NCI-H82 treated with DMSO at 0.1 percent for 48 hours (cell line): ENCODE results near the gene ATAD3B.
"Not testable (repeated sequence)": the region's sequence is repeated elsewhere in the genome, so short reads cannot be mapped to it uniquely, and the experiment has no call there.

Experiments used
- DNase-seq: peaks from one replicate; lab custom pipeline; 2025; ENCODE audit not compliant: unreplicated experiment; lab: John Stamatoyannopoulos, UW

The ATAD3B gene

DNA sequence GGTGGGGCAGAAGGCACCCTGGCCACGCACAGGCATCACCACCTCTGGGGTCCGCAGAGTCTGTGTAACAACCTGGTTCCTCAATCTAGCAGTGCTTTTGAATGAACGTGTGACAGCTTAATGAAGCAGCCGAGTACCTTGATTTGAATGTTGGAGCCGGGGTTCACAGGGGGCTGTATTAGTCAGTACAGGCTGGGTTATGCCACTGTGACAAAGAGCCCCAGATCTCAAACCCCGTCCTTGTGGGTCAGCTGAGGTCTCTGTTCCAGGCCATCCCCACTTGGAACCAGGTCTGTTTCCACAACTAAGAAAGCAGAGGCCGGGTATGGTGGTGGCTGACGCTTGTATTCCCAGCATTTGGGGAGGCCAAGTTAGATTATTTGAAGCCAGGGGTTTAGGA lies 58.4 kb downstream of the ATAD3B start:
- no peak for DNase-seq

DNA sequence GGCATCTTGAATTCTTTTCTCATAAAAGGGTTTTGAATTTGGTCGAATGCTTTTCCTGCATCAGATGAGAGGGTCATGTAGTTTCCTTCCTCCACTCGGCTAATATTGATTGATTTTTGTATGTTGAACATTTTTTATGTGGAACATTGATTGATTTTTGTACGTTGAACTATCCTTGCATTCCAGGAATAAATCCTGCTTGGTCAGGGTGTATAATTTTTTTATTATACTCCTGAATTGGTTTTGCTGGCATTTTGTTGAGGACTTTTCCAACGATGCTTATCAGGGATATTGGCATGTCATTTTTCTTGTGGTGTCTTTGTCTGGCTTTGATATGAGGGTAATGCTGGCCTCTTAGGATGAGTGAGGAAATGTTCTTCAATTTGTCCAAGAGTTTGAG lies 60.4 kb downstream of the ATAD3B start:
- no peak for DNase-seq

DNA sequence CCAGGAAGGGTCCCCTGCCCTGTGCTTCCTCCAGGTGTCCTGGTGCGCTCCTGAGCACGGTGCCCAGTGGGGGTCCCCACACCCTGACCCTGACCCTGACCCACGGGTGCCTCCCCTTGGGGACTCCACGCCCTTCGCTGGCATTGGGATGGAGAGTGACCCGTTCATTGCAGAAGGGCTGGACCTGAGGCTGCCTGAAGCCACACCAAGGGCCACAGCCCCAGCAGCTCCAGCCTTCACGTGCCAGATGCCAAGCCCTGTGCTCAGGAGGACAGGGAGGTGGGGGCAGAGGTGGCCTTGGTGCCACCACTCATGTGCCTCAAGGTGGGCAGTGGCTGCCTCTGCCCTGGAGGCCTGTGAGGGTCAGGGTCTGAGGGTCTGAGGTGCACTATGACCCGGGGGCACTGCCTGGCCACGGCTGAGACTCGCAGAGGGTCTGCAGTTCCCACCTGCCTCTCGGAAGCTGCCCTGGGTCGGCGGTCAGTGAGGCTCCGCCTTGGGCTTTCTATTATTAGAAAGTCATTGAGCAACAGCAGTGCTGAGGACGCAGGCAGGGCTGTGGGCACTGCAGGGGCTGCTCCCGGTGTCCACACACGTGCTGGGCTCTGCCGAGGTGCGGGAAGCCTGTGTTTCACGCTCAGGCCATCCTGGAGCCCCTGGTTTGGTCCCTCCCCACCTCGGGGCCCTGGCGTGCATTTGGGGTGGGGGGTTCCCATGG lies 61.8 kb downstream of the ATAD3B start:
- DNase-seq = not testable (repeated sequence)

DNA sequence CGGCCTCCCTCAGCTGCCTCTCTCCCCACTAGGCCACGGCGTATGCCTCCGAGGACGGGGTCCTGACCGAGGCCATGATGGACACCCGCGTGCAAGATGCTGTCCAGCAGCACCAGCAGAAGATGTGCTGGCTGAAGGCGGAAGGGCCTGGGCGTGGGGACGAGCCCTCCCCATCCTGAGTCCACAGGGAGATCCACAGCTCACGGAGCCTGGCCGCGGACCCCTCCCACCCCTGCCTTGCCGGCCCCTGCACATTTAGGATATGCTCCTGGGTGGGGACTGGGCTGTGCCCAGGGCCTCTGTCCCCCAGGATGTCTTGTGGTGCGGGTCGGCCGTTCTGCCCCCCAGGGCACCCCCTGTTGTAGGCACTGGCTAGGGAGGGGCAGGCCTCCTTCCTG lies 62.3 kb downstream of the ATAD3B start:
- DNase-seq = not testable (repeated sequence)

DNA sequence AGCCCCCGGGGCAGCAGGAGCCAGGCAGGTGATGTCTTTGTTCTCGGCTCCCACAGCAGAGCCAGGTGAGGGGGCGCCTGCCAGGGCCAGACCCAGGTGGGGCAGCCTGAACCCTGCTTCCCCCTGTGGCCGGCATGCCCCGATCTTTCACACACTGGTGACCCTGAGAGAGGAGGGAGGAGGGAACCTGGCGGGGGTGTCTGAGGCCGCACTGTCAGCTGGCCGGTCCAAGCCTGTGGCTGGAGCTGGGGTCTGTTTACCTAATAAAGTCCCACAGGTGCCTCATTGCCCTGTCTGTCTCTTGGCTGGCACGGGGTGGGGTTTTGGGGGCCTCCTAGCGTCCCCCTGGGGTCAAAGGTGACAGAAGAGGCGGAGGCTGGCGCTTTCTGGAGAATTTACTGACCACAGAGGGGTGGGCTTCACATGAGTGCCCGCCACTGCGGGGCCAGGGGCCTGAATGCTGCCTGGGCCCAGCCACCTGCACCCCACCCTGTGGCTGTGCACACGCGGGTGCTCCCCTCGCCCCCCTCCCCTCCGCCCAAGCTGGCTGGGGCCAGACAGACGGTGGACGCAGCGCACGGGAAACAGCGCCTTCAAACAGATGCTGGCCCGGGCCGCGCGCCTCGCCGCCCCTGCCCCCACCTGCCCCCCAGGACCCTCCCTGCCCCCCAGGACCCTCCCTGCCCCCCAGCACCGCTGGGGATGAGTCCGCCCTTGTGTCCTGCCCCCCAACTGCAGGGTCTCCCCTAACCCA lies 63.0 kb downstream of the ATAD3B start:
- DNase-seq = no peak

DNA sequence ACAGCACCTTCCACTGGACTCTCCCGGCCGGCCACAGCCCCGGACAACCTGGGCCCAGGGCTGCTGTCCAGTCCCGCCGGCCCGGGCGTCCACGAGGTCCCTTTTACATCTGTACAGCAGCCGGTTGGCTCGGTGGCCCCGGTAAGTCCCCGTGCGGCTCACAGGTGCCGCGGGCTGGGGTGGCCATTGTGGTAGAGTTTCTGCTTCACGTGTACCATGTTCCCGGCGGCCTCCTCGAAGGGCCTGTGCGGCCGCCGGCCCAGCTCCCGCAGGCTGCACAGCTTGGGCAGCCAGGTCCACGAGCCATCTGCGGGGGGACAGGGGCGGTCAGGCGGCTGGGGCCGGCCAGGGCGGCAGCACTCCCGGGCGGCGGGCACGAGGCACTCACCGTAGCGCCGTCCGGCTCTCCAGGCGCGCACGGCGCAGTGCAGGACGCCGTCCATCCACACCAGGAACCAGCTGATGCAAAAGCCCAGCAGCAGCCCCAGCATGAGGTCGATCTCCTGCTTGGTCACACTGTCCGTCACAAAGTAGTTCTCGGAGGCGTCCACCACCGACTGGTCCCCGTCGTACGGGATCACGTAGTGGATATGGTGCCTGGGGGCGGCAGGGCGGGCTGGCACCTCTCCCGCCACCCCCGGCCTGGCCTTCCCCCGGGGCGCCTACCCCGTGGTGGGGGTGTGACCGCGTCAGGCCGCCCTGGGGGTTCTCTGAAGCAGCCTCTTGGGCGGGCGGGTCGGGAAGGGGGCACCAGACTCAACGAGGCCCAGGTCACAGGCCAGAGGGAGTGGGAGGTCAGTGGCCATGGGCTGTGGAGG lies 63.8 kb downstream of the ATAD3B start:
- DNase-seq = no peak

DNA sequence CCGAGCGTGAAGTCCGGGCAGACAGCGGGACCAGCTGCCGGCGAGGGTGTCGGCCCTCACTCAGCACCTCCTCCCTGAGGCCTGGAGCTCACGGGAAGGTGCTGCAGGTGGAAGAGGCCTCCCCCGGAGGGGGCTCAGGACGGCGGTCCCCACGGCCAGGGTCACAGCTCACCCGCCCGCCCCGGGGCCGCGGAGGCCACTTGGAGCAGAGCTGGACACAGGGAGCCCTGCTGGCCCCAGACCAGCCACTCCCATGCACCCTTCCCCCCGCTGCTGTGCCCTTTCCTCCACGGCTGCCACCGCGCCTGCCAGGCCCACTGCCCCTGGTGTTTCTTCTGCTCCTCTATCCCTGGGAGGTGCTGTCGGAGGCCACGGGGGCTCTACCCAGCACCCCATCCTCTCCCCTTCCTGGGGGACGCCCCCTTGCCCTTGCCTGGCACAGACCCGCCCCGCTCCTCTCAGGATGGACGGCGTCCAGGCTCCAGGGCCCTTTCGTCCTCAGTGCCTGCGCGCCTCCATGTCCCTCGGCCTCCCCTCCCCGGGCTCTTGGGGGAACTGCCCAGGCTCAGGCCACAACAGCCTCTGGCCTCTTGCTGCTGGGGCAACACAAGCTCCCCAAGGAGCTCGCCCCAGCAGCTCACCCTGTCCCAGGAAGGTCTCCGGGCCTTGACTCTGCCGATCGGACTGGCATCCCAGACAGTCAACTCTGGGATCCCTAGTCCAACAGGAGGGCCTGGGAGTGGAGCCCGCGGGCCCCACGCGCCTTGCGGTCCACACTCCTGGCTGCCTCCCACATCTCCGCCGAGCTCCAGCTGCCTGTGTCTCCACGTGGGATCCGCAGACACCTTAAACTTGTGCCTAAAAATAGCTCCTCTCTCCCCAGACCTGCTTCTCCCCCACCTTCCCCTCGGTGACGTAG lies 64.7 kb downstream of the ATAD3B start:
- DNase-seq = no peak

DNA sequence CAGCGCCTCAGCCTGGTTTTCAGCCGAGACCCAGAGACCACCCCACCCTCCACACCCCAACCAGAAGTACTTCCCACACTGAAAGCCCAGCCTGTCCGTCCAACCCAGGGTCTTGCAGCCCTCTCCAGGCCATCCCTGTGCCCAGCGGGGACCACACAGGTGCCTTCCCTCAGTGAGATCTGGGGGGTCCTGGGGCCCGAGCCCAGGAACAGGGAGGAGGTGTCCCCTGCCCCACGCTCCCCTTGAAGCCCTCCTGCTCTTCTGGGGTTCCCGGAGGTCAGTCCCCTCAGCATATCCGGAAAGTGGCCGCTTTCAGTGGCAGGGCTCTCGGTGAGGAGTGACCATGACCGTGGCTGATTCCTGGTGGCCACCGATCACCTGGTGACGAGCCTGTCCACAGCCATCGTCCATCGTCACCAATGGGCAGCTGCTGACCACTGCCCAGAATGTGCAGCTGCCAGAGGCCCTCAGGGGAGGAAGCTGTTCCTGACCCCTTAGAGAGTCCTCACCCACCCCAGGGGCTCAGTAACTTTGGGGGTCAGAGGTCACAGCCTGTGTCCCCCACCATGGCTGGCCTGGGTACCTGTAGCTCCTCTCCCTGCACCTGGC lies 65.5 kb downstream of the ATAD3B start:
- no peak for DNase-seq

DNA sequence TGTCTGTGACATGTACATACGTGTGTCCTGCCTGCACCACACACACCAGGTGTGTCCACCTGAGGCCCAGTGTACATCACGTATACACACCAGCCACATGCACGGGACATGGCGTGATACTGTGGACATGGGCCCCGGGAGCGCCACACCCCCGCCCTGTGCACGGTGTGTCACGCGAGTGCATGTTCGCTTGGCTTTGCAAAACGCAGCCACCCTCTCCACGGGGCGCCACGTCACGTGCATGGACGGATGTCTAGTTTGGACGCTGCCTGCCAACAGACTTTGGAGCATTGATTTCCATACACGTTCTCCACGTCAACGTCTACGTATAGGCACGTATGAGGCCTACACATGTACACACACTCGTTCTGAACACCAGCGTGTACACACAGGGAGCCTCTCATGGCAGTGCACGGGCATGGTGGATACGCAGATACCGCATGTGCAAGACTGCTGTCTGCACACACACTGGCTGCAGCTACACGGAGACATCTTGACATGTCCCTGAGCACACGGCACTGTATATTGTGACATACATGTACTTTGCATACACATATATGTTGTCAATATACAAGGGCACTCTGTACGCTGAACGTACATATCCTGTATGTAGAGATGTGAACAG lies 66.2 kb downstream of the ATAD3B start:
- no peak for DNase-seq

DNA sequence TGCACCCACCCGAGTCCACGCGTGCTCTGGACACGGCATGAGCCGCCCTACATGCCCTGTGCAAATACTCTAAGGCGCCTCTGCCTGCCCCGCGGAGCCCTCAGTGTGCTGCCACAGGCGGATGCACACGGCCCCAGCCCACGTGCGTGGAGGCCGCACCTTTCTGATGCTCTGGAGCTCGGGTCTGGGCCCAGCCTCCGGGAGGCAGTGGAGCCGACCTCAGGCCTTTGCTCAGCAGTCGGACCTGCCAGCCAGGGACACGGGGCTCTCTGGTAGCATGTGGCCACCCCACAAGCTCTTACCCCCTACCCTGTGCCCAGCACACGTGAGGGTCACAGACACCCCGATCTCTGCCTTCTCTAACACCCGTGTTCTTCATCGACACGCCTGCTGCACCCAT lies 66.8 kb downstream of the ATAD3B start:
- DNase-seq = no peak

DNA sequence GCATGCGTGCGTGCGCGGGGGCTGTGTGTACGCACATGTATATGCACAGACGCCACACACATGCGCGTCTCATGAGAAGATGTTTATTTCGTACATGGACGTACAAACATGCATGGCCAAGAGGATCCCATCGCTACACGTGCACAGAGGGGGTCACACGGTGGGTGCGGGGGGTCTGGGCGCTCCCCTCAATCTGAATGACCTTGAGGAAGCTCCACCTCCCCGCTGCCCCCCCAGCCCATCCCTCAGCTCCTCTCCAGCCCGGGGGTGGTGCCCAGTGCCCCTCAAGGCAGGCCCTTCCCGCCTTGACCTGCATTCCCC lies 67.4 kb downstream of the ATAD3B start:
- no peak for DNase-seq

DNA sequence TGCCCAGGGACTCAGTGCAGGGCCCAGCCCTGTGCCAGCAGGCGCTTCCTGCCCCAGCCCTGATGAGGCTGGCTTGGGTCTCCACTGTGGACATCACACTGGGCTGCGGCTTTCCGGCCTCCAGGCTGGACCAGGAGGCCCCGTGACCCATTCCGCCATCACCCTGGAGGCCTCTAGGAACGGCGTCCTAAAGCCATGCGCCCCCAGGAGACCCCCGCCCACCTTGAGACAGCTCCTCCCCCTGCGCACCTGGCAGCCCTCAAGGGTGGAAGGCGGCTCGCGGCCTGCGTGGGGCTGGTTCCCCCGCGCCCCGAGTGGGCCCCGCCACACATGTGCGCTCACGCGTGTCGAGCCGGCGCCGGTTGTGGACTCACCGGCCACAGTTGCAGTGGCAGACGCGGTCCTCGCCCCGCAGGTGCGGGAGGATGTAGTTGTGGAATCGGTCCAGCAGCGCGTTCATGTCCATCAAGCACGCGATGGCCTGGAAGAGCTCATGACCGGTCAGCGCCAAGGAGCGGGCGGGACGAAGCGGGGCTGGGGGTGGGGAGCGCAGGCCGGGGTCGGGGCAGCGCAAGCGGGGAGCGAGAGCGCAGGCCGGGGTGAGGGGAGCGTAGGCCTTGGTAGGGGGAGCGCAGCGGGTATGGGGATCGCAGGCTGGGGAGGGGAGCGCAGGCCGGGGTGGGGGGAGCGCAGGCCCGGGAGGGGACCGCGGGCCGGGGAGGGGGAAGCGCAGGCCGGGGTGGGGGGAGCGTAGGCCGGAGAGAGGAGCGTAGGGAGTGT lies 67.9 kb downstream of the ATAD3B start:
- DNase-seq = no peak

DNA sequence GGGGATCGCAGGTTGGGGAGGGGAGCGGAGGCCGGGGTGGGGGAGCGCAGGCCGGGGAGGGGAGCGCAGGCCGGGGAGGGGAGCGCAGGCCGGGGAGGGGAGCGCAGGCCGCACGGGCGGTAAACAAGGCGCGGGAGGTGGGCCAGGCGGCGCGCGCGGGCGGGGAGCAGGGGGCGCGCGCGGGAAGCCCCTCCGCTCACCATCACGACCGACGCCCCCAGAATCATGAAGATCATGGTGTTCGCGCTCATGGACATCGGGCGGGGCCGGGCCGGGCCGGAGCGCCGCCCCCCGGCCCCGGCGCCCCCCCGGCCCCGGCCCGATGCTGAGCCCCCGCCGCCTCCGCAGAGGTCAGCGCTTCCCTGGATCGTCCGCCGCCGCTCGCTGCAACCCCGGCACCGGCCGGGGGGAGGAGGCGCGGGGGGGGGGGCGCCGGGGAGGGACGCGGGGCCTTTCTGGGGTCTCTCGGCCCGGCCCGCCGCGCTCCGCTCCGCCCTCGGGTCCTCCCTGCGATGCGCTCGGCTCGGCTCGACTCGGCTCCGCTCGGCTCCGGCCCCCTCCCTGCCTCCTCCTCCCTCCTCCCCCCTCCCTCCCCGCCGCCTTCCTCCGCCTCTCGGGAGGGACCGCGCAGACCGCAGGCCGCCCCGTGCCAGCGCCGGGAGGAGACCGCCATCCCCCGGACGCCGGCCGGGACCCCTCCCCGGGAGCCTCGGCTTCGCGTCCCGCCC lies 68.7 kb downstream of the ATAD3B start, which contains the start of gene TMEM240:
Gene TMEM240 (minus strand): TSS at position 535 of the 728 bp plus-strand sequence. CDS start 278 bp downstream, at position 257.
- DNase-seq = no peak

DNA sequence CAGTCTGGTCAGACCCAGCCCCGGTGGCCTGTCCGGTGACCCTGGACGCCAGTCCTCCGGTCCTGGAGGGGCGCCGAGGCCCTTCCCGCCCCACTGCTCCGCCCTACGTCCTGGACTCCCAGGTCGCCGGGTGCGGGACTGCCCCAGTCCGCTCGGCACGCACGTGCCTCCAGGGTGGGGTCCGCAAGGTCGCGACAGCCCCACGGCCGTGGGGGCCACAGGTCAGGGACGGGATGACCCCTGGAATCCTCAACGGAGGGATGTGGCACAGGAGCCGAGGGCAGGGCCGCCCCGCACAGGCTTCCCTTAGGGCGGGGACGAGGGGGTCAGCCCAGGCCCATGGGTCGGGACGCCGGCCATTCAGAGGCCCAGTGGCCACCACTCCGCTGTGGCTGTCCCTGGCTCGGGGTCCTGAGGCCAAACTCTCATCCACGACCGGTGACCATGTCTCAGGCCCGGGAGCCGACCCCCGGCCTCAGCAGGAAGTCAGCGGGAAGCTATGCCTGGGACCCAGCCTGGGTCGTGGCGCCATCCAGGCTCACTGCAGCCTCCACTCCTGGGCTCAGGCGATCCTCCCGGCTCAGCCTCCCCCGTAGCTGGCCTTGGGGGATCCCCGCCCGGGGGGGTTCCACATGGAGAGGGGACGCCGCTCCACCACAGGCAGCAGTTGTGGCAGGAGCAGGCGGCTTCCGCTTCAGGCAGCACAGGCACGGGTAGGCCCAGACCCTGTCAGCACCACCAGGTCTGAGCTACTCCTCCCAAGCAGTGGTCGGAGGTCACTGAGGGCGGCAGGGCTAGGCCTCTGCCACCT lies 69.5 kb downstream of the ATAD3B start:
- DNase-seq = no peak

DNA sequence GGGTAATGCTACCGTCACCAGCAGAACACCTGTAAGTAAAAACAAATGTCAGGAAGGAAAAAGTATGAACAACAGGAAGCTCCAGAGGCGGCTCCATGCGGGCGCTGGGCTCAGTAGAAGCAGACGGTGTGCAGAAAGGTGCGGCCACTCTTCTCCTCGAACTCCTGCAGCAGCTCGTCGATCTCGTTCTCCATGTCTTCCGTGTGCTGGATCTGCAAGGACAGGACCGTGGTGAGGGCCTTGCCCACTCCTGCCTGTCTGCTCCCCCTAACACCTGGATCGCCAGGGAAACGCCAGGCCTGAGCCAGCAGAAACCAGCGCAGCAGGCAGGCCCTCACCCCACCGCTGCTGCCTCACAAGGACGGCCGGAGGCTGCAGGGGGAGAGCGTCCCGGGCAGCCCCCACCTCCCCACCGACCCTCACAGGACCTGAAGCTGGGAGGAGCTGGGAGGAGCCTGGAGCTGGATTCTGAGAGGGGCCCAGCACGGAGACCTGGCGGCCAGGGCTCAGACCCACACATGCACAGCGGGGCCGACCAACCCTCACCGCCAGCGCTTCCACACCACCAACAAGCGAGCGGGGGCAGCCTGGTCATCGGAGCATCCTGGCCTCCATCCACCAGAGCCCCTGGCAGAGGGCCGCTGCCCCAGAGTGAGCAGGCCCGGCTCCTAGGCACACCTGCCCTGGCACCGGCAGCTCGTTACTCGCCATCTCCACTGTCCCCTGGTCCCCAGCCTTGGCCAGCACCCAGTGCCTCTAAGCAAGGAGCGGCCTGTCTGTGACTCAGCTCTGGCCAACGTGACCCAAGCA lies 70.6 kb downstream of the ATAD3B start:
- DNase-seq = no peak

DNA sequence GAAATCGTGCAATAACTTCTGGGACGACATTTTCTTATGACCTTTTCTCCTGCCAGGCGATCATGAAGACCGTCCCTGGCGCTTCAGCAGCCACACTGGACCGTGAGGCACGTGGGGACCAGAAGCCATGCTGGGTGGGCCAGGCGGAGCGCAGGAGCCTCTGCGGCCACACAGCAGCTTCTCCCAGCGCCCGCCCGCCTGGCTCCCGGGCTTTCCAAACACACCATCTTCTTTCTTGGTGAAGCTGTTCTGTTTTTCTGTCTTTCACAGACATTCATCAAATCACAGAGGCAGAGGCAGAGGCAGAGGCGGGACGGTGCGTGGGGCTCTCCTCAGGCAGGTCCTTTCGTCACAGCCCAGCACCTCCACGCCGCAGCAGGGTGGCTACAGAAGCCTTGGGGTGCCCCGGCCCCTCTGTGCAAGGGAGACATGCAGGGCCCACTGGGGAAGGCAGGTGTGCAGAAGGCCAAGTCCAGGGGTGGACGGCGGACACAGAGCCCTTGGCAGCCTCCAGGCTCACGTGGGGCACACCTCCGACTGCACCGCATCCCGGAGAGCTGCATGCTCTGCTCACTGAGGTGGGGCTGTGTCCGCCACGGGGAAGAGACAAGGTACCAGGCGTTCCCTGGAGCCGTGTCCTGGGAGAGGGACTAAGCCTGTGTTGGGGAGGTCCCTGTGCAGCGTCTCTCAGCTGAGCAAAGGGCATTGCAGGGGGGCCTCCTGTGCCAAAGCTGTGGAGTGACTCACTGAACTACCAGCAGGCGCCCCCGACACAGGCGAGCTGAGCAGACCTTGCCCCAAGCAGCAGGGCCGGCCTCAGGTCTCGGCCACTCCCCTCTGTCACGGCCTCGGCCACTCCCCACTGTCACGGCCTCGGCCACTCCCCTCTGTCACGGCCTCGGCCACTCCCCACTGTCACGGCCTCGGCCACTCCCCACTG lies 71.5 kb downstream of the ATAD3B start:
- DNase-seq = no peak
